Fibroblast of villous mesenchyme (primary cell): ENCODE results near the gene ISG20. TPM values are rescaled to one million over a fixed set of nuclear protein-coding genes. Genes with fewer than 3 reads are reported as not detected.

Source experiments
- DNase-seq: peaks from one replicate; pipeline ENCODE4 v3.0.0-alpha.2; 2010; ENCODE audit warnings: low read depth
- H3K4me3 ChIP-seq: 2 replicates; pipeline ENCODE4 v1.5.1; 2011; ENCODE audit warnings: low read depth, mild to moderate bottlenecking, low read length
- total RNA-seq: library from RNA; depleted of rRNA; stranded (reverse); fragments of >200 nt; gene quantifications from 2 replicates; pipeline ENCODE4 v1.2.3, GENCODE V29; 2012
- TF ChIP-seq, protein P1 (sequence below): IDR thresholded peaks from 2 replicates; pipeline ENCODE4 v1.5.1; 2012; ENCODE audit warnings: low read depth, mild to moderate bottlenecking, low read length; ENCODE audit not compliant: insufficient read depth

The ISG20 gene
- total RNA-seq, 1 donor: 3.0 TPM

DNA sequence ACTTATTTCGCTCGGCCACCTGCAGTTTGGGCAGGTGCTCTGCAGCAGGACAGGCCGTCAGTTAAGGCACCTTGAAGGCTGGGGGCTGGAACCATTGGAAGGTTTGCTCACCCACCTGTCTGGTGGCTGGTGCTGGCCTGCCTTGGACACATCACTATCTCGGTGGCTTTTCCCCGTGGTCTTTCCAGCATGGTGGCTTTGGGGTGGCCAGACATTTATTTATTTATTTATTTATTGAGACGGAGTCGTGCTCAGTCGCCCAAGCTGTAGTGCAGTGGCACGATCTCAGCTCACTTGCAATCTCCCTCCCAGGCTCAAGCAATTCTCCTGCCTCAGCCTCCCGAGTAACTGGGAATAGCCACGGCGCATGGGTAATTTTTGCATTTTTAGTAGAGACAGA, 11.7 kb downstream of the ISG20 start:
- TF ChIP-seq, protein P1, sequence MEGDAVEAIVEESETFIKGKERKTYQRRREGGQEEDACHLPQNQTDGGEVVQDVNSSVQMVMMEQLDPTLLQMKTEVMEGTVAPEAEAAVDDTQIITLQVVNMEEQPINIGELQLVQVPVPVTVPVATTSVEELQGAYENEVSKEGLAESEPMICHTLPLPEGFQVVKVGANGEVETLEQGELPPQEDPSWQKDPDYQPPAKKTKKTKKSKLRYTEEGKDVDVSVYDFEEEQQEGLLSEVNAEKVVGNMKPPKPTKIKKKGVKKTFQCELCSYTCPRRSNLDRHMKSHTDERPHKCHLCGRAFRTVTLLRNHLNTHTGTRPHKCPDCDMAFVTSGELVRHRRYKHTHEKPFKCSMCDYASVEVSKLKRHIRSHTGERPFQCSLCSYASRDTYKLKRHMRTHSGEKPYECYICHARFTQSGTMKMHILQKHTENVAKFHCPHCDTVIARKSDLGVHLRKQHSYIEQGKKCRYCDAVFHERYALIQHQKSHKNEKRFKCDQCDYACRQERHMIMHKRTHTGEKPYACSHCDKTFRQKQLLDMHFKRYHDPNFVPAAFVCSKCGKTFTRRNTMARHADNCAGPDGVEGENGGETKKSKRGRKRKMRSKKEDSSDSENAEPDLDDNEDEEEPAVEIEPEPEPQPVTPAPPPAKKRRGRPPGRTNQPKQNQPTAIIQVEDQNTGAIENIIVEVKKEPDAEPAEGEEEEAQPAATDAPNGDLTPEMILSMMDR: no peak
- no peak overlapping the region for H3K4me3 ChIP-seq
- DNase-seq: no peak

DNA sequence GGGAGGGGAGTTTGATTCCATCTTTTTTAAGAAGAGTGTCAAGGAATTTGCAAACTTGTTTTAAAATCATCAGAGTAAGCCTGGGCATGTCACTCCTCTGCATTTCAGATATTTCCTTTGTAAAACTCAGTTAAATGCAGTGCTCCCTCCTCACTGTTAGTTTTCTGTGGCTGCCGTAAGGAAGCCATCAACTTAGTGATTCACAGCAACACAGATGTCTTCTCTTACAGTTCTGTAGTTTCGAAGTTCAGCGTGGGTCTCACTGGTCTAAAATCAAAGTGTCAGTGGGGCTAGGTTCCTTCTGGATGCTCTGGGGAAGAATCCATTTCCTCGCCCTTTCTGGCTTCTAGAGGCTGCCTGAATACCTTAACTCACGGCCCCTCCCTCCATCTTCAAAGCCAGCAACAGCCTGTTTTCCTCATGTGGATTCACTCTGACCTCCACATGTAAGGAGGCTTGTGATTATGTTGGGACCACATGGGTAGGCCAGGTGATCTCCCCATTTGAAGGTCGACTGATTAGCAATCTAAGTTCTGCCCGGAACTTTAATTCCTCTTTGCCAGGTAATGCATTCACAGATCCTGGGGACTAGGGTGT, 12.4 kb downstream of the ISG20 start:
- DNase-seq: no peak
- H3K4me3 ChIP-seq: no peak overlapping the region
- TF ChIP-seq, protein P1: no peak

DNA sequence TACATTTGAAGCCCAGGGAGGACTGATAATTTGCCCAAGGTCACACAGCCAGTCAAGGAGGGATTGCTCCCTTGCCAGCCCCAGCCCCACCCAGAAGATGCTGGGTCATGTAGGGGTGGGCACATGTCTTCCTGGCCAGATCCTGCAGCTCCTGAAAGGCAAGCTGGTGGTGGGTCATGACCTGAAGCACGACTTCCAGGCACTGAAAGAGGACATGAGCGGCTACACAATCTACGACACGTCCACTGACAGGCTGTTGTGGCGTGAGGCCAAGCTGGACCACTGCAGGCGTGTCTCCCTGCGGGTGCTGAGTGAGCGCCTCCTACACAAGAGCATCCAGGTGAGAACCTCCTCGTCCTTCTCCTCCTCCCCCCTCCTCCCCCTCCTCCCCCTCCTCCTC, 13.2 kb downstream of the ISG20 start:
- TF ChIP-seq, protein P1: no peak
- no peak overlapping the region for H3K4me3 ChIP-seq
- no peak for DNase-seq

DNA sequence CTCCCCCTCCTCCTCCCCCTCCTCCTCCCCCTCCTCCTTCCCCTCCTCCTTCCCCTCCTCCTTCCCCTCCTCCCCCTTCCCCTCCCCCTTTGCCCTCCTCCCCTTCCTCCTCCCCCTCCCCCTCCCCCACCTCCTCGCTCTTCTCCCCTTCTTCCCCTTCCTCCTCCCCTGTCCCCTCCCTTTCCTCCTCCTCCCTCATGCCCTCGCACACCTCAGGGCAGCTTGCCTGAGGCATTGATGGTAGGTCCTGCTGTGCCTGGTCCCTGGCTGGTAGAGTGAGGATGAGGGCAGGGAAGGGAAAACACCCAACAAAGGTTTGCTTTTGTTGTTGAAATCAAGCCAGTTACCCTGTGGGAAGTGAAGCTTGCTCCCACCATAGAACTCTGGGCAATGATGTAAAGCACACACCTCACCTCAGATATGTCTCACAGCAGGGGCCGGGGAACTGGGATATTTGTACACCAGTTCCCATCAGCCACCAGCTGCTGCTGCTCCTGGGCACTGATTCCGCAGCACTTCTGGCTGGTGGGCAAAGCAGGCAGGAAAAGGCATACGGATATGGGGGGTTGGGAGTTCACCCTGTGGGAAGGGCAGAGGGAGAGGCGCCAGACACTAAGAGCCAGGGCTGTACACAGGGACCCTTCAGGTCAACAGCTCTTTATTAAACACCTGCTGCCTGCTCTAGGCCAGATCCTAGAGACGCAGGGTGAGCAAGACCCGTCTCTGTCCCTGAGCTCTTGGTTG, 13.8 kb downstream of the ISG20 start:
- DNase-seq: no peak
- H3K4me3 ChIP-seq: no peak overlapping the region
- TF ChIP-seq, protein P1: no peak

DNA sequence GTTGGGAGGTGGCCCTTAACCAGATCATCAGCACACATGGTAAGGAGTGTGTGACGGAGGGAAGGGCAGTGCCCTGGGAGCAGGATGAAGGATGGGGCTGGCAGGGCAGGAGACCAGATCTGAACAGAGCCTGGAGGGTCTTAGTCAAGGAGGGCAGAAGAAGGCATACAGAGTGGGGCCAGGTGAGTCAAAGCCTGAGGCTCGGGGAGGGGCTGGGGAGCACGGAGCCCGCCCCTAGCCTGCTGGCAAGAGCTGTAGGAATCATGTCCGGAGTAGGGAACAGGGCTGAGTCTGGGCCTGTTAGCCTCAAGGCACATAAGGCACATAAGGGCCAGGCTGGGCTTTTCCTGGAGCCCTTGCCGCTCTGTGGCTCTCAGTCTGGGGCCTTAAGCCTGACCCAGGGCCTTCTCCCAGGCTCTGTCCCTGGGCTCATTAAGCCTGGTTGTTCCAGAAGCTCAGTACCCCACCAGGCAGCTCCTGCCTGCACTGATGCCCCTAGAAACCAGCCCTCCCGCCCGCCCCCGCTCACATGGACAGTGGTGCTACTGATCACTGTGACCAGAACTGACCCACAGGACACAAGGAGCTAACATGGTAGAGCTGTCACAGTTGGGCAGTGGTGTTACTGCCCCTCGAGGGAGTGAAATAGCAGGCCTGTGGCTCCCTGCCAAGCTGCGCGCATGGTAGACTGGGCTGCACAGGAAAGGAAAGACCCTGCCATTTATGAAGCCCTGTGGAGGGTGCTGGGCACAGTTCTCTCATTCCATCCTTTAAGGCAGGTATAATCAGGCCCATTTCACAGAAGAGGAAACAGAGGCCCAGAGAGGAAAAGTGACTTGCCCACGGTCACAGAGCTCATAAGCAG, 14.6 kb downstream of the ISG20 start:
- TF ChIP-seq, protein P1: no peak
- no peak for DNase-seq
- no peak overlapping the region for H3K4me3 ChIP-seq

DNA sequence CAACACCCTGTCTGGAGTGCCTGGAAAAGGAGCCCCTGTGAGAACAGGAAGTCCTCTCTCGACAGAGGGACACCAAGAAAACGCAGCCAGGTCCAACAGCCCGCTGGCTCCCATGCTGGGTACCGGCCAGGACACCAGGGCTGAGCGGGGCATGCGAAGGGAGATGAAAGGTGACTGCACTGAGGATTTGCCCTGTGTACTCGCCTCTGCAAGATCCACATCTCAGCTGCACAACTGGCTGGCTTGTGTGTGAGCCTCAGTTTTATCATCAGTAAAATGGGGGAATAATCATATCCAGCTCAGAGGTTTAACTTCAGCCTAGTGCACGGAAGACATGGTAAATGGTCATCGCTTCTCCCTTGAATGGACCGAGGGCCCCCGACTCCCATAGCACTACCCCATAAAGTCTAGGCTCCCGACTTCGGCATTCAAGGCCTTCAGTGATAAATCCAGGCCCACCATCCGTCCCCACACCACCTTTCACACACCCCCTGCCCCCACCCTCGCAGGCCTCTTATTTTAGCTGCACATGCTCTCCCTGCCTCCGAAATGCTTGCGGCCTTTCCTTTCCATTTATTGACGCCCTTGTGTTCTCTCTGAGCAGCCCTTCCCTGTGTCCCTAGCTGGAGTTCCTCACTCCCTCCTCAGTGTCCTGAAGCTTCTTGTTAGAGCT, 15.8 kb downstream of the ISG20 start:
- H3K4me3 ChIP-seq: no peak overlapping the region
- no peak for DNase-seq
- TF ChIP-seq, protein P1: no peak
